HUES48 (cell line): ENCODE data around the gene FTL.

Experiments used
- H3K27ac ChIP-seq: one replicate; pipeline ENCODE4 v1.7.0; 2013; ENCODE audit warnings: low read depth, low read length, inconsistent platforms
- H3K27me3 ChIP-seq: 2 replicates; pipeline ENCODE4 v1.6.1; 2013; ENCODE audit warnings: mild to moderate bottlenecking, low read length; ENCODE audit not compliant: control insufficient read depth, insufficient read depth
- H3K36me3 ChIP-seq: 2 replicates; pipeline ENCODE4 v1.6.1; 2013; ENCODE audit warnings: low read length; ENCODE audit not compliant: control insufficient read depth, insufficient read depth
- H3K4me1 ChIP-seq: 2 replicates; pipeline ENCODE4 v1.6.1; 2013; ENCODE audit warnings: mild to moderate bottlenecking, low read length; ENCODE audit not compliant: control insufficient read depth, insufficient read depth
- H3K4me3 ChIP-seq: 2 replicates; pipeline ENCODE4 v1.5.1; 2013; ENCODE audit warnings: mild to moderate bottlenecking, low read depth, low read length
- H3K9ac ChIP-seq: 2 replicates; pipeline ENCODE4 v1.6.1; 2013; ENCODE audit warnings: mild to moderate bottlenecking, low read depth, low read length, moderate library complexity
- H3K9me3 ChIP-seq: 2 replicates; pipeline ENCODE4 v1.6.1; 2013; ENCODE audit warnings: low read length; ENCODE audit not compliant: control insufficient read depth, insufficient read depth

Gene FTL

GRCh38 chr19:48946463-48947257 lies 18.4 kb upstream of the FTL start:
- no peak overlapping the region for H3K4me3 ChIP-seq

GRCh38 chr19:48947258-48947542 lies 17.9 kb upstream of the FTL start:
- no peaks in the 10 kb centered on the region; the same call in 1 of the 2 replicates for H3K9me3 ChIP-seq
- no peak overlapping the region for H3K9ac ChIP-seq
- no peaks in the 10 kb centered on the region for H3K36me3 ChIP-seq
- H3K27me3 ChIP-seq, result no peaks in the 10 kb centered on the region
- H3K4me3 ChIP-seq, result no peak overlapping the region
- no peaks in the 10 kb centered on the region for H3K4me1 ChIP-seq
- H3K27ac ChIP-seq, result no peak overlapping the region

More at GRCh38 chr19:48946463-48947257, 18.4 kb upstream of the FTL start:
- Histone ChIP-seq H3K4me1 (no peaks in the 10 kb centered on the region), H3K9ac (no peak overlapping the region), H3K27me3 (no peaks in the 10 kb centered on the region), H3K9me3 (no peaks in the 10 kb centered on the region; the same call in 1 of the 2 replicates), H3K36me3 (no peaks in the 10 kb centered on the region), H3K27ac (no peak overlapping the region)

GRCh38 chr19:48950159-48950558 lies 14.9 kb upstream of the FTL start:
- peaks cover 2% of the 10 kb centered on the region; the same call in 1 of the 2 replicates for H3K4me1 ChIP-seq
- no peaks in the 10 kb centered on the region for H3K27me3 ChIP-seq
- H3K9me3 ChIP-seq, result no peaks in the 10 kb centered on the region; the same call in 1 of the 2 replicates
- H3K4me3 ChIP-seq, result no peak overlapping the region
- no peaks in the 10 kb centered on the region for H3K36me3 ChIP-seq
- no peak overlapping the region for H3K27ac ChIP-seq
- no peak overlapping the region for H3K9ac ChIP-seq

- H3K4me1 ChIP-seq, result peaks cover 8% of the 10 kb centered on the region
- H3K27ac ChIP-seq, result no peak overlapping the region
Observed at GRCh38 chr19:48950830-48951519, 14.1 kb upstream of the FTL start.

GRCh38 chr19:48953141-48953540 lies 12.0 kb upstream of the FTL start:
- H3K4me3 ChIP-seq, result no peak overlapping the region
- H3K4me1 ChIP-seq, result peaks cover 8% of the 10 kb centered on the region
- peaks cover 23% of the 10 kb centered on the region for H3K36me3 ChIP-seq
- H3K9me3 ChIP-seq, result no peaks in the 10 kb centered on the region
- H3K27ac ChIP-seq, result no peak overlapping the region
- no peaks in the 10 kb centered on the region for H3K27me3 ChIP-seq
- no peak overlapping the region for H3K9ac ChIP-seq

More at GRCh38 chr19:48950830-48951519, 14.1 kb upstream of the FTL start:
- Histone ChIP-seq H3K4me3 (no peak overlapping the region), H3K27me3 (no peaks in the 10 kb centered on the region), H3K36me3 (peaks cover 4% of the 10 kb centered on the region), H3K9me3 (no peaks in the 10 kb centered on the region; the same call in 1 of the 2 replicates), H3K9ac (no peak overlapping the region)

- H3K9ac ChIP-seq, result peak overlapping the region; percentile 40; the same call in 1 of the 2 replicates
- H3K27me3 ChIP-seq, result no peaks in the 10 kb centered on the region
- H3K27ac ChIP-seq, result peak overlapping the region; percentile 56
- H3K4me1 ChIP-seq, result peaks cover 8% of the 10 kb centered on the region
- H3K9me3 ChIP-seq, result no peaks in the 10 kb centered on the region
- peak overlapping the region; percentile 93 for H3K4me3 ChIP-seq
- peaks cover 30% of the 10 kb centered on the region for H3K36me3 ChIP-seq
Observed at GRCh38 chr19:48953990-48954594, 11.0 kb upstream of the FTL start.

GRCh38 chr19:48954595-48955307 lies 10.4 kb upstream of the FTL start, which contains the start of gene BAX:
TSS of gene BAX (plus strand) at chr19:48954875. CDS start at chr19:48954929, 54 bp downstream.
- Histone ChIP-seq H3K27ac (peak within 1 kb of the TSS; percentile 97), H3K27me3 (no peaks in the 10 kb centered on the region), H3K4me1 (peaks cover 8% of the 10 kb centered on the region), H3K4me3 (peak within 1 kb of the TSS; percentile 93), H3K9ac (peak within 1 kb of the TSS; percentile 94), H3K9me3 (no peaks in the 10 kb centered on the region), H3K36me3 (peaks cover 30% of the 10 kb centered on the region)

GRCh38 chr19:48955308-48955958 lies 9.7 kb upstream of the FTL start:
- Histone ChIP-seq H3K9me3 (no peaks in the 10 kb centered on the region), H3K4me1 (peaks cover 8% of the 10 kb centered on the region), H3K4me3 (peak overlapping the region; percentile 93), H3K36me3 (peaks cover 30% of the 10 kb centered on the region), H3K27ac (peak overlapping the region; percentile 97), H3K9ac (peak overlapping the region; percentile 94), H3K27me3 (no peaks in the 10 kb centered on the region)

GRCh38 chr19:48958006-48958405 lies 7.1 kb upstream of the FTL start:
- Histone ChIP-seq H3K4me3 (no peak overlapping the region), H3K9me3 (no peaks in the 10 kb centered on the region), H3K27me3 (no peaks in the 10 kb centered on the region), H3K27ac (no peak overlapping the region), H3K9ac (no peak overlapping the region), H3K36me3 (peaks cover 30% of the 10 kb centered on the region), H3K4me1 (peaks cover 8% of the 10 kb centered on the region)
